Gastroesophageal sphincter (tissue), 4 donors: ENCODE data around the gene SRP72. TPM values are rescaled to one million over a fixed set of nuclear protein-coding genes. Genes with fewer than 3 reads are reported as not detected.
A peak's percentile ranks its signal among the peaks of the same experiment; 100 is the strongest.

ENCODE experiments used
- ATAC-seq: fragments of 150-250 bp; one replicate; pipeline ENCODE4 v1.9.1; 2016; ENCODE audit warnings: mild to moderate bottlenecking, moderate library complexity
- H3K27ac ChIP-seq, 4 donors: fragments of 200-600 bp; sonication (generic) in 3 of 4; 1 replicate in 3 of 4; 2 replicates in 1 of 4; pipeline ENCODE4 v1.5.1; 2016 to 2019
- H3K27me3 ChIP-seq: fragments of 200-600 bp; sonication (generic); one replicate; pipeline ENCODE4 v1.5.1; 2019
- H3K36me3 ChIP-seq, 2 donors: fragments of 200-600 bp; sonication (generic); one replicate each; pipeline ENCODE4 v1.5.1; 2019; ENCODE audit warnings: control low read depth in 1 of 2
- H3K4me1 ChIP-seq, 3 donors: fragments of 200-600 bp; sonication (generic); 1 replicate in 2 of 3; 2 replicates in 1 of 3; pipeline ENCODE4 v1.5.1; 2016 to 2019; ENCODE audit warnings: control low read depth in 2 of 3
- H3K4me3 ChIP-seq, 2 donors: fragments of 200-600 bp; sonication (generic); one replicate each; pipeline ENCODE4 v1.5.1; 2019; ENCODE audit warnings: mild to moderate bottlenecking in 1 of 2, moderate library complexity in 1 of 2
- H3K9me3 ChIP-seq, 3 donors: fragments of 200-600 bp; sonication (generic); one replicate each; pipeline ENCODE4 v1.5.1; 2017 to 2019; ENCODE audit warnings: control low read depth in 2 of 3
- CTCF ChIP-seq, 4 experiments: fragments of 200-600 bp in 2 of 4; fragments of 450-650 bp in 2 of 4; sonication (generic) in 1 of 4; IDR thresholded peaks; one replicate each; pipeline ENCODE4 v1.5.1; 2017 to 2019; ENCODE audit warnings: antibody characterized with exemption in 4 of 4, mild to moderate bottlenecking in 2 of 4, moderate library complexity in 2 of 4
- EP300 ChIP-seq: sonication (generic); formaldehyde crosslinking; IDR thresholded peaks from one replicate; pipeline ENCODE4 v1.6.1; 2017; ENCODE audit warnings: antibody characterized with exemption, mild to moderate bottlenecking
- POLR2A ChIP-seq, 2 donors: fragments of 450-650 bp; IDR thresholded peaks; one replicate each; pipeline ENCODE4 v1.6.1; 2017; ENCODE audit warnings: antibody characterized with exemption in 2 of 2, mild to moderate bottlenecking in 2 of 2, moderate library complexity in 1 of 2
- POLR2AphosphoS5 ChIP-seq: sonication (generic); formaldehyde crosslinking; IDR thresholded peaks from one replicate; pipeline ENCODE4 v1.6.1; 2017; ENCODE audit warnings: antibody characterized with exemption
- WGBS, 2 donors: methylation state at CpG; one replicate each; pipeline ENCODE4 v1.1.5; 2018; ENCODE audit warnings: low coverage in 1 of 2; 5-methylcytosine and 5-hydroxymethylcytosine counted together
- total RNA-seq, 4 donors: library from RNA; depleted of rRNA; stranded (reverse); fragments of >200 nt; gene quantifications; one replicate each; pipeline ENCODE4 v1.1.0, GENCODE V29; 2016

The SRP72 gene
- total RNA-seq = 10 to 100 TPM; 43.6 to 55.6 (median 48.1) TPM

GRCh38 chr4:56467284-56468096, at the start of gene SRP72:
TSS of gene SRP72 (plus strand) at chr4:56467617. CDS start at chr4:56467636, 19 bp downstream.
- peak; percentile 96 for ATAC-seq
- peak within 1 kb of the TSS; percentile 95 to 97 for H3K4me3 ChIP-seq
- WGBS, 2 donors = 0% methylated on average over 11 to 13 of the region's 62 CpGs

GRCh38 chr4:56424176-56424575, 43.2 kb upstream of the SRP72 start:
- no peaks in the 10 kb centered on the region for H3K27me3 ChIP-seq
- 85 to 97% methylated on average over 5 of the region's 5 CpGs for WGBS, 2 donors
- no peak overlapping the region for H3K4me3 ChIP-seq
- no peaks in the 10 kb centered on the region for H3K4me1 ChIP-seq
- TF ChIP-seq POLR2A (IDR thresholded peaks at IDR 0.05) (no peak), CTCF (IDR thresholded peaks at IDR 0.05) (no peak), EP300 (no peak), POLR2AphosphoS5 (no peak)
- no peaks in the 10 kb centered on the region for H3K9me3 ChIP-seq
- ATAC-seq = no peak
- no peaks in the 10 kb centered on the region for H3K36me3 ChIP-seq
- no peak overlapping the region for H3K27ac ChIP-seq

More at GRCh38 chr4:56467284-56468096, at the start of gene SRP72:
- Histone ChIP-seq H3K27me3 (no peaks in the 10 kb centered on the region), H3K9me3 (no peaks in the 10 kb centered on the region), H3K4me1 (peaks cover 0 to 46% (median 11%) of the 10 kb centered on the region in 3 donors), H3K36me3 (peaks cover 0 to 38% of the 10 kb centered on the region in 2 donors), H3K27ac (peak within 1 kb of the TSS; percentile 85 to 93 (median 89))
- TF ChIP-seq POLR2A (IDR thresholded peaks at IDR 0.05) (peak in 1 of 2 donors; percentile 65), CTCF (IDR thresholded peaks at IDR 0.05) (no peak), EP300 (no peak), POLR2AphosphoS5 (peak; percentile 86)

GRCh38 chr4:56424697-56425514, 42.5 kb upstream of the SRP72 start:
- no peaks in the 10 kb centered on the region for H3K9me3 ChIP-seq
- no peaks in the 10 kb centered on the region for H3K4me1 ChIP-seq
- no peaks in the 10 kb centered on the region for H3K36me3 ChIP-seq
- no peak overlapping the region for H3K27ac ChIP-seq
- ATAC-seq = no peak
- H3K27me3 ChIP-seq = no peaks in the 10 kb centered on the region
- peak; percentile 59 to 64 (median 60) for TF ChIP-seq CTCF (IDR thresholded peaks at IDR 0.05)
- TF ChIP-seq EP300 = no peak
- TF ChIP-seq POLR2A (IDR thresholded peaks at IDR 0.05) = no peak
- no peak for TF ChIP-seq POLR2AphosphoS5
- WGBS, 2 donors = 49 to 50% methylated on average over 5 of the region's 5 CpGs
- H3K4me3 ChIP-seq = no peak overlapping the region

- Histone ChIP-seq H3K4me3 (no peak overlapping the region), H3K27ac (no peak overlapping the region), H3K9me3 (no peaks in the 10 kb centered on the region), H3K27me3 (no peaks in the 10 kb centered on the region), H3K36me3 (no peaks in the 10 kb centered on the region), H3K4me1 (no peaks in the 10 kb centered on the region)
- no peak for ATAC-seq
- no peak for TF ChIP-seq POLR2A (IDR thresholded peaks at IDR 0.05)
- no peak for TF ChIP-seq POLR2AphosphoS5
- TF ChIP-seq EP300 = no peak
- TF ChIP-seq CTCF (IDR thresholded peaks at IDR 0.05) = no peak
- WGBS, 2 donors = 86 to 97% methylated on average over 2 to 3 of the region's 3 CpGs
Observed at GRCh38 chr4:56425518-56425917, 41.9 kb upstream of the SRP72 start.
